Left lung (tissue), 10 donors: ENCODE results near the gene CNDP1. TPM values are rescaled to one million over a fixed set of nuclear protein-coding genes. Genes with fewer than 3 reads are reported as not detected.

Experiments
- ATAC-seq: fragments of 200-7000 bp; cut with Tn5 transposase; one replicate; pipeline ENCODE4 v1.9.1; 2020; ENCODE audit warnings: moderate library complexity
- DNase-seq, 4 donors: peaks; one replicate each; pipeline ENCODE4 v3.0.0-alpha.2; 2013 to 2020
- H3K27ac ChIP-seq, 2 donors: fragments of 200-600 bp; sonication (generic) in 1 of 2; one replicate each; pipeline versions ENCODE4 v1.5.0 to v1.8.0; 2020 to 2021
- H3K27me3 ChIP-seq, 2 donors: fragments of 200-600 bp; sonication (generic) in 1 of 2; one replicate each; pipeline versions ENCODE4 v1.5.0 to v1.8.0; 2020 to 2021
- H3K36me3 ChIP-seq, 2 donors: fragments of 200-600 bp; sonication (generic) in 1 of 2; one replicate each; pipeline versions ENCODE4 v1.5.0 to v1.8.0; 2020 to 2021
- H3K4me1 ChIP-seq, 2 donors: fragments of 200-600 bp; one replicate each; pipeline ENCODE4 v1.8.0; 2021
- H3K4me3 ChIP-seq, 2 donors: fragments of 200-600 bp; sonication (generic) in 1 of 2; one replicate each; pipeline versions ENCODE4 v1.5.0 to v1.8.0; 2020 to 2021; ENCODE audit warnings: mild to moderate bottlenecking in 1 of 2
- H3K9me3 ChIP-seq, 2 donors: fragments of 200-600 bp; sonication (generic) in 1 of 2; one replicate each; pipeline versions ENCODE4 v1.5.0 to v1.8.0; 2020 to 2021
- CTCF ChIP-seq, 2 donors: fragments of 200-600 bp; sonication (generic) in 1 of 2; IDR thresholded peaks; one replicate each; pipeline versions ENCODE4 v1.5.0 to v1.8.0; 2021; ENCODE audit warnings: antibody characterized with exemption in 2 of 2
- intact Hi-C, 2 donors: fragments of 100-400 bp; cut with DNase I; formaldehyde crosslinking; loops; one replicate each; pipeline versions ENCODE4 v1.11.2 to v1.14.2; 2022
- polyA plus RNA-seq, 6 donors: library from polyadenylated mRNA; unstranded; fragments of 120-200 nt; gene quantifications; one replicate each; pipeline ENCODE4 v1.2.1, GENCODE V29; 2013; ENCODE audit not compliant: insufficient read length in 6 of 6
- total RNA-seq, 2 donors: library from RNA; stranded (reverse); fragmentation: NEBNext Ultra II Directional; extraction: Animal tissue kit (Norgen Biotek cat#: 25700); gene quantifications; one replicate each; pipeline ENCODE4 v1.2.1, GENCODE V29; 2021
- donor health status: DM: no; HTN: yes; CAD: no.
- donor health status: DM: no; HTN: no; CAD: no.

CNDP1 gene
- total and polyA plus RNA-seq, 8 donors, result 0.20 to 0.56 (median 0.37) TPM; not detected in 2

GRCh38 chr18:74633652-74634352, 99.5 kb downstream of the CNDP1 start:
- no peak for ATAC-seq
- no peaks in the 10 kb centered on the region for H3K27me3 ChIP-seq
- peaks cover 0 to 27% of the 10 kb centered on the region in 2 donors for H3K4me1 ChIP-seq
- H3K27ac ChIP-seq, result peak overlapping the region in 1 of 2 donors; percentile 4
- H3K36me3 ChIP-seq, result peaks cover 0 to 34% of the 10 kb centered on the region in 2 donors
- no peak for DNase-seq
- intact Hi-C loops, result no loop called here
- no peak for TF ChIP-seq CTCF (IDR thresholded peaks at IDR 0.05)
- H3K9me3 ChIP-seq, result no peaks in the 10 kb centered on the region
- no peak overlapping the region for H3K4me3 ChIP-seq

DNA sequence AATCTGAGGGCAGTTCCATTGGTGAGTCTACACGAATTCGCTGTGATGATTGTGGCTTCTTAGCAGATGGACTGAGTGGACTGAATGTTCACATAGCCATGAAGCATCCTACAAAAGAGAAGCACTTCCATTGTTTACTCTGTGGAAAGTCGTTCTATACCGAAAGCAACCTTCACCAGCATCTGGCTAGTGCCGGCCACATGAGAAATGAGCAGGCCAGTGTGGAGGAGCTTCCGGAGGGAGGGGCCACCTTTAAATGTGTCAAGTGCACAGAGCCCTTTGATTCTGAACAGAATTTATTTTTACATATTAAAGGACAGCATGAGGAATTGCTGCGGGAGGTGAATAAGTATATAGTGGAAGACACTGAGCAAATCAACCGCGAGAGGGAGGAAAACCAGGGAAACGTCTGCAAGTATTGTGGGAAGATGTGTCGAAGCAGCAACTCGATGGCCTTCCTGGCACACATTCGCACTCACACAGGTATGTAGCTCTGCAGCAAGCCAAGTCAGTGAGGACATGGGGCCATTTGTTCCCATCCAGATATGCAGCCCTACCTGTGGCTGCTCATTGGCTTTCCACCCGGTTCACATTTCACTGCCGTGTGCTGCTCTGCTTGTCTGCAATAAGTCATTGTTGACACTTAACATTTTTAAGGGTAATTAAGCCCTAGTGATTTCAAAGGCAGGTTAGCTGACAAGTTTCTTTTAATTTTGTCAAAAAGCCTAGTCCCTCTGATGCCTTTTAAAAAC, 101.1 kb downstream of the CNDP1 start:
- no peak for TF ChIP-seq CTCF (IDR thresholded peaks at IDR 0.05)
- no peaks in the 10 kb centered on the region for H3K9me3 ChIP-seq
- peaks cover 0 to 25% of the 10 kb centered on the region in 2 donors for H3K4me1 ChIP-seq
- H3K36me3 ChIP-seq, result peaks cover 0 to 34% of the 10 kb centered on the region in 2 donors
- H3K27ac ChIP-seq, result no peak overlapping the region
- intact Hi-C loops, result no loop called here
- no peak overlapping the region for H3K4me3 ChIP-seq
- no peak for DNase-seq
- no peaks in the 10 kb centered on the region for H3K27me3 ChIP-seq
- ATAC-seq, result peak; percentile 77

Other genes with a start within 250 kb of the CNDP1 start
- gene CYB5A, start 242.5 kb upstream of the CNDP1 start, total RNA-seq, result 100 to 1,000 TPM; 347 to 508 TPM
- 100 to 1,000 TPM; 238 to 274 (median 253) TPM for gene CYB5A, start 242.5 kb upstream of the CNDP1 start, polyA plus RNA-seq
- under 1 TPM; 0.16 to 0.26 TPM for gene C18orf63, start 218.7 kb upstream of the CNDP1 start, total RNA-seq
- gene C18orf63, start 218.7 kb upstream of the CNDP1 start, polyA plus RNA-seq, result not detected
- gene DIPK1C, start 77.2 kb upstream of the CNDP1 start, total RNA-seq, result not detected
- under 1 TPM in 5 of 6 donors, not detected in 1; 0.09 to 0.31 (median 0.21) TPM for gene DIPK1C, start 77.2 kb upstream of the CNDP1 start, polyA plus RNA-seq
- 100 to 1,000 TPM; 242 to 301 TPM for gene CNDP2, start 38.1 kb upstream of the CNDP1 start, total RNA-seq
- 100 to 1,000 TPM; 108 to 136 (median 117) TPM for gene CNDP2, start 38.1 kb upstream of the CNDP1 start, polyA plus RNA-seq
- gene ZNF407, start 63.4 kb downstream of the CNDP1 start, total RNA-seq, result 10 to 100 TPM; 11.7 to 16.7 TPM
- 10 to 100 TPM; 10.3 to 11.9 (median 11.0) TPM for gene ZNF407, start 63.4 kb downstream of the CNDP1 start, polyA plus RNA-seq